Mesenchymal stem cell (in vitro differentiated cells and primary cell): ENCODE measurements around the gene CFAP99.

Experiments
- DNase-seq: peaks from one replicate; pipeline ENCODE4 v3.0.0-alpha.2; 2013
- H2AFZ ChIP-seq: one replicate; pipeline ENCODE4 v1.6.1; 2013; ENCODE audit warnings: low read depth, mild to moderate bottlenecking, control low read depth, inconsistent platforms, low read length, moderate library complexity
- H2AK5ac ChIP-seq: 2 replicates; pipeline ENCODE4 v1.6.1; 2013; ENCODE audit warnings: low read length, moderate library complexity, mild to moderate bottlenecking, inconsistent platforms; ENCODE audit not compliant: severe bottlenecking
- H2BK120ac ChIP-seq: one replicate; pipeline ENCODE4 v1.6.1; 2013; ENCODE audit warnings: low read depth, mild to moderate bottlenecking, inconsistent platforms, low read length, moderate library complexity
- H2BK12ac ChIP-seq, 2 experiments: one replicate each; pipeline ENCODE4 v1.6.1; 2013; ENCODE audit warnings: inconsistent platforms in 2 of 2, low read length in 2 of 2, mild to moderate bottlenecking in 2 of 2, moderate library complexity in 2 of 2, control low read depth in 1 of 2
- H2BK15ac ChIP-seq: one replicate; pipeline ENCODE4 v1.6.1; 2013; ENCODE audit warnings: mild to moderate bottlenecking, low read depth, inconsistent platforms; ENCODE audit not compliant: poor library complexity, severe bottlenecking
- H2BK5ac ChIP-seq: 2 replicates; pipeline ENCODE4 v1.6.1; 2013; ENCODE audit warnings: low read depth, mild to moderate bottlenecking, low read length, control low read depth, inconsistent platforms; ENCODE audit not compliant: poor library complexity, severe bottlenecking
- H3K14ac ChIP-seq, 2 experiments: one replicate each; pipeline ENCODE4 v1.6.1; 2013; ENCODE audit warnings: inconsistent platforms in 2 of 2, low read length in 2 of 2, control low read depth in 1 of 2, mild to moderate bottlenecking in 1 of 2, moderate library complexity in 1 of 2
- H3K18ac ChIP-seq, 2 experiments: one replicate each; pipeline ENCODE4 v1.6.1; 2013; ENCODE audit warnings: inconsistent platforms in 2 of 2, low read length in 2 of 2, control low read depth in 1 of 2, low read depth in 1 of 2, mild to moderate bottlenecking in 1 of 2
- H3K23ac ChIP-seq, 2 experiments: one replicate each; pipeline ENCODE4 v1.6.1; 2013; ENCODE audit warnings: inconsistent platforms in 2 of 2, low read length in 2 of 2, mild to moderate bottlenecking in 2 of 2, moderate library complexity in 2 of 2, control low read depth in 1 of 2
- H3K27ac ChIP-seq: 2 replicates; pipeline ENCODE4 v1.5.1; 2013; ENCODE audit warnings: mild to moderate bottlenecking, moderate library complexity, low read length, control low read depth, inconsistent platforms; ENCODE audit not compliant: poor library complexity, severe bottlenecking
- H3K27me3 ChIP-seq, 2 experiments: 2 replicates each; pipeline versions ENCODE4 v1.6.1 to v1.7.0; 2013; ENCODE audit warnings: low read length in 2 of 2, mild to moderate bottlenecking in 2 of 2, moderate library complexity in 2 of 2, control low read depth in 1 of 2, inconsistent platforms in 1 of 2; ENCODE audit not compliant: control insufficient read depth in 1 of 2, insufficient read depth in 1 of 2
- H3K36me3 ChIP-seq, 2 experiments: 2 replicates each; pipeline versions ENCODE4 v1.6.1 to v1.7.0; 2013; ENCODE audit warnings: low read length in 2 of 2, control low read depth in 1 of 2, inconsistent platforms in 1 of 2, low read depth in 1 of 2, mild to moderate bottlenecking in 1 of 2; ENCODE audit not compliant: insufficient read depth in 2 of 2, control insufficient read depth in 1 of 2
- H3K4ac ChIP-seq, 2 experiments: one replicate each; pipeline ENCODE4 v1.6.1; 2013; ENCODE audit warnings: inconsistent platforms in 2 of 2, low read length in 2 of 2, mild to moderate bottlenecking in 2 of 2, moderate library complexity in 2 of 2, control low read depth in 1 of 2, low read depth in 1 of 2
- H3K4me1 ChIP-seq: 2 replicates; pipeline ENCODE4 v1.6.1; 2013; ENCODE audit warnings: low read depth, low read length, control low read depth; ENCODE audit not compliant: control insufficient read depth, insufficient read depth
- H3K4me2 ChIP-seq: 2 replicates; pipeline ENCODE4 v1.6.1; 2013; ENCODE audit warnings: low read length, mild to moderate bottlenecking, inconsistent platforms; ENCODE audit not compliant: poor library complexity, severe bottlenecking
- H3K4me3 ChIP-seq, 2 experiments: 2 replicates each; pipeline versions ENCODE4 v1.5.1 to v1.7.0; 2013; ENCODE audit warnings: low read length in 2 of 2, mild to moderate bottlenecking in 2 of 2, control low read depth in 1 of 2, low read depth in 1 of 2; ENCODE audit not compliant: insufficient read depth in 1 of 2
- H3K79me1 ChIP-seq: replicated peaks from 2 replicates; pipeline ENCODE4 v1.6.1; 2013; ENCODE audit warnings: mild to moderate bottlenecking, control low read depth, low read length, inconsistent platforms; ENCODE audit not compliant: poor library complexity, severe bottlenecking
- H3K9ac ChIP-seq: 2 replicates; pipeline ENCODE4 v1.7.0; 2013; ENCODE audit warnings: mild to moderate bottlenecking, low read length, moderate library complexity
- H3K9me3 ChIP-seq: 2 replicates; pipeline ENCODE4 v1.7.0; 2013; ENCODE audit warnings: mild to moderate bottlenecking, low read length; ENCODE audit not compliant: control insufficient read depth
- H4K8ac ChIP-seq: one replicate; pipeline ENCODE4 v1.6.1; 2013; ENCODE audit warnings: inconsistent platforms, mild to moderate bottlenecking, low read length, moderate library complexity
- H4K91ac ChIP-seq: one replicate; pipeline ENCODE4 v1.6.1; 2013; ENCODE audit warnings: mild to moderate bottlenecking, low read length, inconsistent platforms
- WGBS: methylation state at CpG from one replicate; pipeline ENCODE4 v1.1.7; 2013; ENCODE audit warnings: mixed read lengths; 5-methylcytosine and 5-hydroxymethylcytosine counted together

Gene CFAP99

GRCh38 chr4:2478229-2478628 lies 59.5 kb downstream of the CFAP99 start:
- DNase-seq, result no peak
- Histone ChIP-seq H3K9me3 (no peaks in the 10 kb centered on the region), H2BK120ac (no peak overlapping the region), H2AK5ac (no peak overlapping the region), H3K4ac (no peak overlapping the region), H3K9ac (no peak overlapping the region), H2BK12ac (no peak overlapping the region), H3K79me1 (no peaks in the 10 kb centered on the region), H4K8ac (no peak overlapping the region), H3K4me3 (no peak overlapping the region), H3K27me3 (no peaks in the 10 kb centered on the region), H3K4me1 (peaks cover 16% of the 10 kb centered on the region), H2BK5ac (no peak overlapping the region), H3K14ac (no peak overlapping the region), H2AFZ (no peak overlapping the region), H3K27ac (no peak overlapping the region), H2BK15ac (no peak overlapping the region), H3K23ac (no peak overlapping the region), H3K36me3 (peaks cover 4 to 22% of the 10 kb centered on the region in 2 experiments), H3K4me2 (no peak overlapping the region), H3K18ac (no peak overlapping the region), H4K91ac (no peak overlapping the region)
- WGBS, result 89% methylated on average over 3 of the region's 3 CpGs

GRCh38 chr4:2480649-2481048 lies 61.9 kb downstream of the CFAP99 start:
- Histone ChIP-seq H3K4me1 (peaks cover 19% of the 10 kb centered on the region), H3K79me1 (no peaks in the 10 kb centered on the region), H3K4me2 (no peak overlapping the region), H4K91ac (no peak overlapping the region), H3K9me3 (no peaks in the 10 kb centered on the region), H2BK5ac (no peak overlapping the region), H3K9ac (no peak overlapping the region), H4K8ac (no peak overlapping the region), H2AFZ (no peak overlapping the region), H2BK15ac (no peak overlapping the region), H3K36me3 (peaks cover under 1 to 12% of the 10 kb centered on the region in 2 experiments), H3K4me3 (no peak overlapping the region), H3K4ac (no peak overlapping the region), H3K18ac (no peak overlapping the region), H2BK12ac (no peak overlapping the region), H2AK5ac (no peak overlapping the region), H3K27me3 (no peaks in the 10 kb centered on the region), H3K14ac (no peak overlapping the region), H3K27ac (no peak overlapping the region), H2BK120ac (no peak overlapping the region), H3K23ac (no peak overlapping the region)
- no peak for DNase-seq
- 99% methylated on average over 5 of the region's 5 CpGs for WGBS

- Histone ChIP-seq H3K27me3 (no peaks in the 10 kb centered on the region), H3K4me2 (no peak overlapping the region), H2BK15ac (no peak overlapping the region), H3K9me3 (no peaks in the 10 kb centered on the region), H3K36me3 (peaks cover 0 to 12% of the 10 kb centered on the region in 2 experiments), H3K4me1 (peaks cover 15% of the 10 kb centered on the region), H3K79me1 (no peaks in the 10 kb centered on the region), H3K23ac (no peak overlapping the region), H4K91ac (no peak overlapping the region), H2BK12ac (no peak overlapping the region), H2BK120ac (no peak overlapping the region), H3K4me3 (no peak overlapping the region), H4K8ac (no peak overlapping the region), H3K18ac (no peak overlapping the region), H3K14ac (no peak overlapping the region), H2AFZ (no peak overlapping the region), H3K27ac (no peak overlapping the region), H2AK5ac (no peak overlapping the region), H3K9ac (peak overlapping the region; percentile 30), H3K4ac (no peak overlapping the region), H2BK5ac (no peak overlapping the region)
- WGBS, result 98% methylated on average over 4 of the region's 4 CpGs
- no peak for DNase-seq
Observed at GRCh38 chr4:2482192-2482591, 63.4 kb downstream of the CFAP99 start.

GRCh38 chr4:2482693-2483092 lies 63.9 kb downstream of the CFAP99 start:
- Histone ChIP-seq H4K91ac (no peak overlapping the region), H2AFZ (no peak overlapping the region), H3K23ac (no peak overlapping the region), H3K18ac (no peak overlapping the region), H3K79me1 (no peaks in the 10 kb centered on the region), H3K4me1 (peaks cover 15% of the 10 kb centered on the region), H2AK5ac (no peak overlapping the region), H2BK12ac (no peak overlapping the region), H2BK120ac (no peak overlapping the region), H3K4me3 (no peak overlapping the region), H2BK5ac (no peak overlapping the region), H3K36me3 (peaks cover 0 to 12% of the 10 kb centered on the region in 2 experiments), H2BK15ac (no peak overlapping the region), H3K4ac (no peak overlapping the region), H3K27ac (no peak overlapping the region), H3K4me2 (no peak overlapping the region), H3K9me3 (no peaks in the 10 kb centered on the region), H3K14ac (no peak overlapping the region), H3K27me3 (no peaks in the 10 kb centered on the region), H4K8ac (no peak overlapping the region), H3K9ac (peak overlapping the region; percentile 30)
- 85% methylated on average over 3 of the region's 3 CpGs for WGBS
- no peak for DNase-seq
